HCT116 (cell line): ENCODE results near the gene ZDHHC14. TPM values are rescaled to one million over a fixed set of nuclear protein-coding genes. Genes with fewer than 3 reads are reported as not detected.

Source experiments
- ATAC-seq: fragments of 200-7000 bp; cut with Tn5 transposase; 2 replicates; pipeline ENCODE4 v1.9.1; 2020; ENCODE audit warnings: mild to moderate bottlenecking, moderate library complexity
- BruUV-seq: library from RNA; stranded (reverse); fragments of 400-500 nt; replicated peaks from 2 replicates; lab custom pipeline; 2021; lab: Mats Ljungman, UMichigan
- CTCF ChIA-PET: fragments of 300-600 bp; sonication (Branson Sonifier 250); formaldehyde crosslinking; loops from one replicate; lab custom pipeline; 2021; ENCODE audit warnings: antibody characterized with exemption; lab: Charles Lee
- POLR2A ChIA-PET: fragments of 300-600, 350-600 bp; sonication (Branson Sonifier 250); formaldehyde crosslinking; loops from one replicate; lab custom pipeline; 2021; ENCODE audit warnings: antibody characterized with exemption; lab: Charles Lee
- RAD21 ChIA-PET, 2 experiments: fragments of 300-600 bp; sonication (Branson Sonifier 250); formaldehyde crosslinking; loops; one replicate each; lab custom pipeline; 2023; ENCODE audit warnings: low total read pairs in 2 of 2; ENCODE audit not compliant: uncharacterized antibody in 2 of 2, unreplicated experiment in 2 of 2, low non-redundant PET in 1 of 2; lab: Charles Lee
- DNase-seq: peaks from one replicate; pipeline ENCODE4 v3.0.0-alpha.2; 2010; ENCODE audit warnings: low read depth, low spot score
- H2AFZ ChIP-seq: fragments of 200-600 bp; shearing (Covaris generic), sonication (generic); 2 replicates; pipeline ENCODE4 v1.6.1; 2017; ENCODE audit warnings: low read depth, mixed run types, mixed read lengths, antibody characterized with exemption, low read length; ENCODE audit not compliant: poor library complexity, severe bottlenecking
- H3K27ac ChIP-seq: 2 replicates; pipeline ENCODE4 v1.5.1; 2012; ENCODE audit warnings: low read depth, low read length
- H3K27me3 ChIP-seq: fragments of 200-600 bp; sonication (generic); 2 replicates; pipeline ENCODE4 v1.6.1; 2016; ENCODE audit warnings: mixed run types, low read length, mixed read lengths; ENCODE audit not compliant: insufficient read depth
- H3K36me3 ChIP-seq, 2 experiments: fragments of 200-500 bp in 1 of 2; fragments of 200-600 bp in 1 of 2; sonication (Bioruptor generic) in 1 of 2; sonication (generic) in 1 of 2; 2 replicates each; pipeline versions ENCODE4 v1.5.1 to v1.6.1; 2014 to 2016; ENCODE audit warnings: low read length in 2 of 2, inconsistent platforms in 1 of 2, mixed read lengths in 1 of 2, mixed run types in 1 of 2; ENCODE audit not compliant: insufficient read depth in 2 of 2, control insufficient read depth in 1 of 2
- H3K4me1 ChIP-seq, 2 experiments: fragments of 200-600 bp in 1 of 2; sonication (generic) in 1 of 2; 2 replicates each; pipeline versions ENCODE4 v1.5.1 to v1.6.1; 2012 to 2017; ENCODE audit warnings: low read length in 2 of 2, inconsistent platforms in 1 of 2, mild to moderate bottlenecking in 1 of 2, mixed read lengths in 1 of 2, mixed run types in 1 of 2, moderate library complexity in 1 of 2; ENCODE audit not compliant: insufficient read depth in 2 of 2, control insufficient read depth in 1 of 2
- H3K4me2 ChIP-seq: fragments of 200-600 bp; sonication (generic); 2 replicates; pipeline ENCODE4 v1.6.1; 2017; ENCODE audit warnings: mixed run types, low read length, mixed read lengths
- H3K4me3 ChIP-seq, 2 experiments: fragments of 200-600 bp in 1 of 2; sonication (generic) in 1 of 2; replicated peaks in 1 of 2; 2 replicates each; pipeline ENCODE4 v1.5.1; 2011 to 2016; ENCODE audit warnings: low read length in 2 of 2, control low read depth in 1 of 2, low read depth in 1 of 2, mild to moderate bottlenecking in 1 of 2, mixed read lengths in 1 of 2, mixed run types in 1 of 2
- H3K79me2 ChIP-seq: fragments of 200-600 bp; sonication (generic); 2 replicates; pipeline ENCODE4 v1.6.1; 2017; ENCODE audit warnings: mild to moderate bottlenecking, mixed run types, low read length, moderate library complexity, mixed read lengths; ENCODE audit not compliant: insufficient read depth
- H3K9ac ChIP-seq: fragments of 200-600 bp; sonication (generic); 2 replicates; pipeline ENCODE4 v1.6.1; 2016; ENCODE audit warnings: low read length, mixed read lengths
- H3K9me2 ChIP-seq: fragments of 200-600 bp; sonication (generic), shearing (Covaris generic); 2 replicates; pipeline ENCODE4 v1.6.1; 2017; ENCODE audit warnings: mixed run types, mild to moderate bottlenecking, moderate library complexity; ENCODE audit not compliant: insufficient read depth
- H3K9me3 ChIP-seq, 2 experiments: fragments of 200-500 bp in 1 of 2; fragments of 200-600 bp in 1 of 2; sonication (Bioruptor generic) in 1 of 2; sonication (generic) in 1 of 2; 2 replicates each; pipeline ENCODE4 v1.6.1; 2014 to 2017; ENCODE audit warnings: low read length in 2 of 2, mixed read lengths in 2 of 2, inconsistent platforms in 1 of 2, low read depth in 1 of 2, mild to moderate bottlenecking in 1 of 2, mixed run types in 1 of 2, moderate library complexity in 1 of 2; ENCODE audit not compliant: control insufficient read depth in 1 of 2, insufficient read depth in 1 of 2
- H4K20me1 ChIP-seq: fragments of 200-600 bp; sonication (generic), shearing (Covaris generic); 2 replicates; pipeline ENCODE4 v1.6.1; 2017; ENCODE audit warnings: mixed run types, mild to moderate bottlenecking, moderate library complexity; ENCODE audit not compliant: insufficient read depth
- CBX3 ChIP-seq: IDR thresholded peaks from 2 replicates; pipeline ENCODE4 v1.6.1; 2012; ENCODE audit warnings: low read depth
- CEBPB ChIP-seq: IDR thresholded peaks from 2 replicates; pipeline ENCODE4 v1.6.1; 2012; ENCODE audit warnings: low read depth
- EGR1 ChIP-seq: IDR thresholded peaks from 2 replicates; pipeline ENCODE4 v1.6.1; 2012; ENCODE audit warnings: low read depth
- ELF1 ChIP-seq: IDR thresholded peaks from 2 replicates; pipeline ENCODE4 v1.6.1; 2012; ENCODE audit warnings: low read depth, borderline replicate concordance
- EZH2 ChIP-seq: fragments of 200-600 bp; sonication (generic); IDR thresholded peaks from 2 replicates; pipeline ENCODE4 v1.6.1; 2017; ENCODE audit warnings: antibody characterized with exemption, mixed run types
- EZH2phosphoT487 ChIP-seq: fragments of 200-600 bp; IDR thresholded peaks from 2 replicates; pipeline ENCODE4 v1.6.1; 2018; ENCODE audit warnings: antibody characterized with exemption, borderline replicate concordance
- FOSL1 ChIP-seq: IDR thresholded peaks from 2 replicates; pipeline ENCODE4 v1.6.1; 2012; ENCODE audit warnings: low read depth
- JUND ChIP-seq: IDR thresholded peaks from 2 replicates; pipeline ENCODE4 v1.6.1; 2012
- MAX ChIP-seq: IDR thresholded peaks from 2 replicates; pipeline ENCODE4 v1.6.1; 2012
- POLR2AphosphoS5 ChIP-seq: IDR thresholded peaks from 2 replicates; pipeline ENCODE4 v1.6.1; 2011; ENCODE audit warnings: mild to moderate bottlenecking, low read depth, low read length, moderate library complexity
- RAD21 ChIP-seq: IDR thresholded peaks from 2 replicates; pipeline ENCODE4 v1.6.1; 2012; ENCODE audit warnings: low read depth, mild to moderate bottlenecking
- REST ChIP-seq: IDR thresholded peaks from 2 replicates; pipeline ENCODE4 v1.6.1; 2012; ENCODE audit warnings: low read depth
- SP1 ChIP-seq: IDR thresholded peaks from 2 replicates; pipeline ENCODE4 v1.6.1; 2012; ENCODE audit warnings: low read depth
- ZBTB33 ChIP-seq: IDR thresholded peaks from 2 replicates; pipeline ENCODE4 v1.6.1; 2011; ENCODE audit warnings: mild to moderate bottlenecking, low read length, moderate library complexity; ENCODE audit not compliant: insufficient replicate concordance; ENCODE audit errors: extremely low read depth
- ZFX ChIP-seq: fragments of 450-650 bp; IDR thresholded peaks from 2 replicates; pipeline ENCODE4 v1.6.1; 2017
- ZNF274 ChIP-seq: fragments of 200-500 bp; sonication (Bioruptor generic); IDR thresholded peaks from 2 replicates; pipeline ENCODE4 v1.6.1; 2014; ENCODE audit warnings: mild to moderate bottlenecking, low read depth, low read length, inconsistent platforms
- intact Hi-C: fragments of 100-400 bp; cut with micrococcal nuclease; formaldehyde crosslinking; loops from 2 replicates; pipeline ENCODE4 v1.10.0; 2022
- total RNA-seq: library from RNA; stranded (reverse); gene quantifications from one replicate; pipeline ENCODE4 v1.2.1, GENCODE V29; 2021; ENCODE audit not compliant: unreplicated experiment
- TF ChIP-seq, protein P1 (sequence below): IDR thresholded peaks from 2 replicates; pipeline ENCODE4 v1.6.1; 2012

The ZDHHC14 gene
- total RNA-seq, 1 experiment from 2014 or later, result 5.3 TPM

DNA sequence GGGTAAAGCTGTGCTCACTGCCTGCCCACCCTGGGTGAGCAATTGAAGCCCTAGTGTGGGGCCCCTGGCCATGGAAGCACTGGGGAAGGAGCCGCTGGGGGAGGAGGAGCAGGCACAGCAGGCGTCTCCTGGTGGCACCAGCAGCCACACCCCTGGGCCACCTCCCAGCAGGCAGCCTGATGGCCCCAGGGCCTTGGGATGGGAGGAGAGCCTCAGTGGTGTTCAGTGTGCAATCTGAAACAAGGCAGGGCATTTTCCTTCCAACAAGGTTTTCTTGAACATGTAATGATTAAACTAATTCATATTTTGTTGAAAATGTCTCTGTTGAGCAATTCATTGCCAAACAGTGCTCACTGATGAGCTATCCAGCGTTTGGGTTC is 151.0 kb downstream of the ZDHHC14 start (continued):
- no peak for TF ChIP-seq REST

GRCh38 chr6:157533048-157533871 is 152.3 kb downstream of the ZDHHC14 start:
- Histone ChIP-seq H3K27ac (no peak overlapping the region), H3K9ac (no peak overlapping the region), H3K4me2 (no peak overlapping the region), H3K4me1 (peaks cover 16 to 42% of the 10 kb centered on the region in 2 experiments), H3K9me2 (no peaks in the 10 kb centered on the region), H2AFZ (no peak overlapping the region), H3K79me2 (no peaks in the 10 kb centered on the region), H4K20me1 (no peaks in the 10 kb centered on the region), H3K36me3 (no peaks in the 10 kb centered on the region), H3K27me3 (no peaks in the 10 kb centered on the region), H3K4me3 (no peak overlapping the region), H3K9me3 (no peaks in the 10 kb centered on the region)
- POLR2A ChIA-PET, result no interaction called here
- CTCF ChIA-PET, result no interaction called here
- RAD21 ChIA-PET, result no interaction called here
- BruUV-seq, result no TSS peak
- DNase-seq (no peak), ATAC-seq (no peak)
- intact Hi-C loops, result no loop called here
- TF ChIP-seq EGR1 (no peak), MAX (no peak), POLR2AphosphoS5 (no peak), ELF1 (no peak), ZFX (no peak), JUND (no peak), EZH2phosphoT487 (no peak), RAD21 (no peak), ZNF274 (no peak), EZH2 (no peak), CBX3 (no peak), SP1 (no peak), FOSL1 (no peak), ZBTB33 (no peak), CEBPB (no peak)
- TF ChIP-seq, protein P1, sequence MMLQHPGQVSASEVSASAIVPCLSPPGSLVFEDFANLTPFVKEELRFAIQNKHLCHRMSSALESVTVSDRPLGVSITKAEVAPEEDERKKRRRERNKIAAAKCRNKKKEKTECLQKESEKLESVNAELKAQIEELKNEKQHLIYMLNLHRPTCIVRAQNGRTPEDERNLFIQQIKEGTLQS, result no peak
